Panc1 (cell line): ENCODE data around the gene HES3. TPM values are rescaled to one million over a fixed set of nuclear protein-coding genes. Genes with fewer than 3 reads are reported as not detected.

Source experiments
- ATAC-seq: fragments of 200-7000 bp; cut with Tn5 transposase; 2 replicates; pipeline ENCODE4 v1.9.1; 2020; ENCODE audit warnings: mild to moderate bottlenecking, moderate library complexity
- BruUV-seq: library from RNA; stranded (reverse); fragments of 400-500 nt; replicated peaks from 2 replicates; lab custom pipeline; 2021; lab: Mats Ljungman, UMichigan
- CTCF ChIA-PET: fragments of 300-600 bp; sonication (Branson Sonifier 250); formaldehyde crosslinking; loops from one replicate; lab custom pipeline; 2022; ENCODE audit warnings: antibody characterized with exemption; lab: Charles Lee
- POLR2A ChIA-PET: fragments of 300-600 bp; sonication (Branson Sonifier 250); formaldehyde crosslinking; loops from one replicate; lab custom pipeline; 2022; ENCODE audit warnings: antibody characterized with exemption; lab: Charles Lee
- DNase-seq: peaks from one replicate; pipeline ENCODE4 v3.0.0-alpha.2; 2010; ENCODE audit warnings: low read depth, low spot score
- H3K27ac ChIP-seq: 2 replicates; pipeline ENCODE4 v1.5.1; 2011; ENCODE audit warnings: mild to moderate bottlenecking, low read length, inconsistent platforms
- H3K27me3 ChIP-seq: fragments of 200-500 bp; sonication (Bioruptor generic); 2 replicates; pipeline ENCODE4 v1.6.0; 2014; ENCODE audit warnings: low read length, inconsistent platforms; ENCODE audit not compliant: control insufficient read depth, insufficient read depth
- H3K36me3 ChIP-seq: fragments of 200-500 bp; sonication (Bioruptor generic); 2 replicates; pipeline ENCODE4 v1.5.1; 2014; ENCODE audit warnings: inconsistent platforms, mild to moderate bottlenecking, low read length, moderate library complexity; ENCODE audit not compliant: control insufficient read depth, insufficient read depth
- H3K4me1 ChIP-seq: 2 replicates; pipeline ENCODE4 v1.5.1; 2011; ENCODE audit warnings: inconsistent platforms, mild to moderate bottlenecking, low read length, moderate library complexity; ENCODE audit not compliant: control insufficient read depth, insufficient read depth
- H3K4me3 ChIP-seq, 2 experiments: 2 replicates each; pipeline ENCODE4 v1.5.1; 2011 to 2012; ENCODE audit warnings: low read depth in 2 of 2, low read length in 2 of 2, mild to moderate bottlenecking in 2 of 2, inconsistent platforms in 1 of 2, moderate library complexity in 1 of 2
- H3K9me3 ChIP-seq: fragments of 200-500 bp; sonication (Bioruptor generic); 2 replicates; pipeline ENCODE4 v1.5.1; 2014; ENCODE audit warnings: low read depth, mild to moderate bottlenecking, inconsistent platforms, low read length, moderate library complexity; ENCODE audit not compliant: control insufficient read depth, insufficient read depth
- POLR2AphosphoS5 ChIP-seq: IDR thresholded peaks from 2 replicates; pipeline ENCODE4 v1.6.1; 2012; ENCODE audit warnings: mild to moderate bottlenecking, low read depth, low read length, moderate library complexity
- SIN3A ChIP-seq: IDR thresholded peaks from 2 replicates; pipeline ENCODE4 v1.6.1; 2012; ENCODE audit warnings: low read depth, mild to moderate bottlenecking, low read length, moderate library complexity, borderline replicate concordance; ENCODE audit not compliant: insufficient read depth
- TCF7L2 ChIP-seq: IDR thresholded peaks from 2 replicates; pipeline ENCODE4 v1.6.1; 2011; ENCODE audit warnings: mild to moderate bottlenecking, low read depth, low read length, inconsistent platforms
- in situ Hi-C: cut with HindIII; loops from 2 replicates; pipeline ENCODE4 v1.10.0; 2016; ENCODE audit warnings: low sequenced_read_pairs, low pct_unique_long_range_greater_than_20kb
- intact Hi-C: fragments of 100-400 bp; cut with micrococcal nuclease; formaldehyde crosslinking; loops from one replicate; pipeline ENCODE4 v1.10.0; 2022; ENCODE audit not compliant: unreplicated experiment
- total RNA-seq: library from RNA; stranded (reverse); gene quantifications from one replicate; pipeline ENCODE4 v1.2.1, GENCODE V29; 2021; ENCODE audit not compliant: unreplicated experiment
- TF ChIP-seq, protein P1 (sequence below): fragments of 450-650 bp; IDR thresholded peaks from 2 replicates; pipeline ENCODE4 v1.5.1; 2017; ENCODE audit warnings: mild to moderate bottlenecking
- TF ChIP-seq, protein P2 (sequence below), 2 experiments: IDR thresholded peaks; 2 replicates each; pipeline ENCODE4 v1.6.1; 2011 to 2012; ENCODE audit warnings: low read depth in 2 of 2, control low read depth in 1 of 2, low read length in 1 of 2, mild to moderate bottlenecking in 1 of 2, moderate library complexity in 1 of 2; ENCODE audit not compliant: insufficient read depth in 1 of 2

The HES3 gene
- total RNA-seq, 1 experiment from 2014 or later, result not detected

DNA sequence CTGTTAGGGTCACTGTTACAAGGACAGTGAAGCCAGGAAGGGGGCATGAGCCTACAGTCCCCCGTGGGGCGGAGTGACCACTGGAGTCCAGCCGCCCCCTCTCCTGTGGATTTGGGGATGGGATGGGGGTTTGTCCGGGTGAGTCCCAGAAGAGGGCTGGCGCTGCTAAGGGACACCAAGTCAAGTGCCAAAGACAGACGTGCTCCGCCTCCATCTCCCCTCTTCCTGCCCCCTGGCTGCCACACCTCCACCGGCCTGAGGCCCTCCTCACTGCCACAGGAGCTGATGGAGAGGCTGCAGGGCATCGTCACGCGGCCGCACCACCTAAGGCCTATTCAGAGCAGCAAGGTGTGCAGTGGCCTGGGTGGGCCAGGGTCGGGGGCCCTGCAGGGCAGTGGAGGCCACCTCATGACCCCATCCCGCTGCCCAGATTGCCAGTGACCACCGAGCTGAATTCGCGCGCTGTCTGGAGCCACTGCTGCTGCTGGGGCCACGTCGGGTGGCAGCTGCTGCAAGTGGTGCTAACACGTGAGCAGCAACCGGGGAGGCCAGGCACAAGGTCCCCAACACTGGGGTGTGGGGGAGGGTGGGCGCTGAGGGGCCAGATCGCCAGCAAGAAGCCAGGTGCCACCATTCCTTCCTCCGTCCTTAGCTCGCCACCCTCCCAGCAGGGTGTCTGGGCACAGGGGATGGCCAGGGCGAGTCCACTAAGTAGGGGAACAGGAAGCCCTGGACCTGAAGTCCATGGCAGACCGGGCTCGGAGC is 33.2 kb upstream of the HES3 start:
- TF ChIP-seq, protein P1, sequence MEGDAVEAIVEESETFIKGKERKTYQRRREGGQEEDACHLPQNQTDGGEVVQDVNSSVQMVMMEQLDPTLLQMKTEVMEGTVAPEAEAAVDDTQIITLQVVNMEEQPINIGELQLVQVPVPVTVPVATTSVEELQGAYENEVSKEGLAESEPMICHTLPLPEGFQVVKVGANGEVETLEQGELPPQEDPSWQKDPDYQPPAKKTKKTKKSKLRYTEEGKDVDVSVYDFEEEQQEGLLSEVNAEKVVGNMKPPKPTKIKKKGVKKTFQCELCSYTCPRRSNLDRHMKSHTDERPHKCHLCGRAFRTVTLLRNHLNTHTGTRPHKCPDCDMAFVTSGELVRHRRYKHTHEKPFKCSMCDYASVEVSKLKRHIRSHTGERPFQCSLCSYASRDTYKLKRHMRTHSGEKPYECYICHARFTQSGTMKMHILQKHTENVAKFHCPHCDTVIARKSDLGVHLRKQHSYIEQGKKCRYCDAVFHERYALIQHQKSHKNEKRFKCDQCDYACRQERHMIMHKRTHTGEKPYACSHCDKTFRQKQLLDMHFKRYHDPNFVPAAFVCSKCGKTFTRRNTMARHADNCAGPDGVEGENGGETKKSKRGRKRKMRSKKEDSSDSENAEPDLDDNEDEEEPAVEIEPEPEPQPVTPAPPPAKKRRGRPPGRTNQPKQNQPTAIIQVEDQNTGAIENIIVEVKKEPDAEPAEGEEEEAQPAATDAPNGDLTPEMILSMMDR, result no peak
- TF ChIP-seq, protein P2, sequence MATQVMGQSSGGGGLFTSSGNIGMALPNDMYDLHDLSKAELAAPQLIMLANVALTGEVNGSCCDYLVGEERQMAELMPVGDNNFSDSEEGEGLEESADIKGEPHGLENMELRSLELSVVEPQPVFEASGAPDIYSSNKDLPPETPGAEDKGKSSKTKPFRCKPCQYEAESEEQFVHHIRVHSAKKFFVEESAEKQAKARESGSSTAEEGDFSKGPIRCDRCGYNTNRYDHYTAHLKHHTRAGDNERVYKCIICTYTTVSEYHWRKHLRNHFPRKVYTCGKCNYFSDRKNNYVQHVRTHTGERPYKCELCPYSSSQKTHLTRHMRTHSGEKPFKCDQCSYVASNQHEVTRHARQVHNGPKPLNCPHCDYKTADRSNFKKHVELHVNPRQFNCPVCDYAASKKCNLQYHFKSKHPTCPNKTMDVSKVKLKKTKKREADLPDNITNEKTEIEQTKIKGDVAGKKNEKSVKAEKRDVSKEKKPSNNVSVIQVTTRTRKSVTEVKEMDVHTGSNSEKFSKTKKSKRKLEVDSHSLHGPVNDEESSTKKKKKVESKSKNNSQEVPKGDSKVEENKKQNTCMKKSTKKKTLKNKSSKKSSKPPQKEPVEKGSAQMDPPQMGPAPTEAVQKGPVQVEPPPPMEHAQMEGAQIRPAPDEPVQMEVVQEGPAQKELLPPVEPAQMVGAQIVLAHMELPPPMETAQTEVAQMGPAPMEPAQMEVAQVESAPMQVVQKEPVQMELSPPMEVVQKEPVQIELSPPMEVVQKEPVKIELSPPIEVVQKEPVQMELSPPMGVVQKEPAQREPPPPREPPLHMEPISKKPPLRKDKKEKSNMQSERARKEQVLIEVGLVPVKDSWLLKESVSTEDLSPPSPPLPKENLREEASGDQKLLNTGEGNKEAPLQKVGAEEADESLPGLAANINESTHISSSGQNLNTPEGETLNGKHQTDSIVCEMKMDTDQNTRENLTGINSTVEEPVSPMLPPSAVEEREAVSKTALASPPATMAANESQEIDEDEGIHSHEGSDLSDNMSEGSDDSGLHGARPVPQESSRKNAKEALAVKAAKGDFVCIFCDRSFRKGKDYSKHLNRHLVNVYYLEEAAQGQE (IDR thresholded peaks at IDR 0.05; ENCODE audit: insufficient read depth in 1 of 2, low read depth in 2 of 2, low read length in 1 of 2), result no peak
- Histone ChIP-seq H3K4me1 (peaks cover 5% of the 10 kb centered on the region), H3K27ac (no peak overlapping the region), H3K4me3 (no peak overlapping the region), H3K27me3 (no peaks in the 10 kb centered on the region), H3K9me3 (no peaks in the 10 kb centered on the region), H3K36me3 (no peaks in the 10 kb centered on the region; the same call in 1 of the 2 replicates)
- no TSS peak for BruUV-seq
- ATAC-seq, result no peak
- intact Hi-C loops, result no loop called here
- CTCF ChIA-PET, result no interaction called here
- POLR2A ChIA-PET, result no interaction called here
- in situ Hi-C loops, result no loop called here
- DNase-seq, result no peak

DNA sequence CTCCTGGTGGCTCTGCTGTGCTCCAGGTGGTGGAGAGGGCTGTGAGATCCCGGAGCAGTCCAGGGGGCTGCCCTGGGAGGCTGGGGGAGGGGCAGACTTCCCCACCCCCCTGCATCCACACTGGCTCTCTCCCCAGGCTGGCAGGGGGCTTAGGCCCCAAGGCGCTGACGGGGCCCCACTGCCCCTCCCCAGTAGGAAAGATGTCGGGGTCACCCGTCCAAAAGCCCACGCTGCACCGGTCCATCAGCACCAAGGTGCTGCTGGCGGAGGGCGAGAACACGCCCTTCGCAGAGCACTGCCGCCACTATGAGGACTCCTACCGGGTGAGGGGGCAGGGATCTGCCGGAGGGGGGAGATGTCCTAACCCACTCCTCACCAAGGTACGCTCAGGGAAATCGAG is 32.2 kb upstream of the HES3 start:
- no peak for DNase-seq
- Histone ChIP-seq H3K4me3 (no peak overlapping the region), H3K27me3 (no peaks in the 10 kb centered on the region), H3K27ac (no peak overlapping the region), H3K4me1 (peaks cover 5% of the 10 kb centered on the region), H3K36me3 (no peaks in the 10 kb centered on the region), H3K9me3 (no peaks in the 10 kb centered on the region)
- ChIA-PET POLR2A (no interaction called here), CTCF (no interaction called here)
- in situ Hi-C loops (no loop called here), intact Hi-C loops (no loop called here)
- no peak for TF ChIP-seq TCF7L2
- TF ChIP-seq, protein P1, result no peak
- TF ChIP-seq SIN3A, result no peak
- TF ChIP-seq, protein P2 (IDR thresholded peaks at IDR 0.05; ENCODE audit: insufficient read depth in 1 of 2, low read depth in 2 of 2, low read length in 1 of 2), result no peak
- TF ChIP-seq POLR2AphosphoS5, result no peak
- no TSS peak for BruUV-seq
- ATAC-seq, result no peak
